NCI-H2227 (cell line): ENCODE measurements around the gene SLC6A3.

ENCODE experiments used
- DNase-seq: peaks from one replicate; lab custom pipeline; 2025; ENCODE audit not compliant: unreplicated experiment; lab: John Stamatoyannopoulos, UW

The SLC6A3 gene

GRCh38 chr5:1445313-1445688 is at the start of gene SLC6A3:
TSS of gene SLC6A3 (minus strand) at chr5:1445440. CDS start at chr5:1443197, 2,243 bp downstream.
- DNase-seq, result peak; percentile 65

GRCh38 chr5:1493941-1494340 is 48.7 kb upstream of the SLC6A3 start:
- no peak for DNase-seq

GRCh38 chr5:1493413-1493812 is 48.2 kb upstream of the SLC6A3 start:
- DNase-seq, result no peak

GRCh38 chr5:1492757-1493156 is 47.5 kb upstream of the SLC6A3 start:
- DNase-seq, result no peak

- DNase-seq, result no peak
Measured at GRCh38 chr5:1490376-1490775, 45.1 kb upstream of the SLC6A3 start.

GRCh38 chr5:1489754-1490153 is 44.5 kb upstream of the SLC6A3 start:
- no peak for DNase-seq

- no peak for DNase-seq
Measured at GRCh38 chr5:1488882-1489680, 43.8 kb upstream of the SLC6A3 start.

GRCh38 chr5:1487079-1487764 is 42.0 kb upstream of the SLC6A3 start:
- DNase-seq, result no peak

- no peak for DNase-seq
Measured at GRCh38 chr5:1486271-1486670, 41.0 kb upstream of the SLC6A3 start.

GRCh38 chr5:1485579-1486118 is 40.4 kb upstream of the SLC6A3 start:
- no peak for DNase-seq

- DNase-seq, result no peak
Measured at GRCh38 chr5:1484730-1485578, 39.7 kb upstream of the SLC6A3 start.

- no peak for DNase-seq
Measured at GRCh38 chr5:1483856-1484729, 38.9 kb upstream of the SLC6A3 start.

- DNase-seq, result no peak
Measured at GRCh38 chr5:1483064-1483463, 37.8 kb upstream of the SLC6A3 start.

- DNase-seq, result no peak
Measured at GRCh38 chr5:1481959-1482331, 36.7 kb upstream of the SLC6A3 start.

- DNase-seq, result no peak
Measured at GRCh38 chr5:1481266-1481958, 36.2 kb upstream of the SLC6A3 start.

GRCh38 chr5:1480806-1481205 is 35.6 kb upstream of the SLC6A3 start:
- no peak for DNase-seq

GRCh38 chr5:1480217-1480616 is 35.0 kb upstream of the SLC6A3 start:
- DNase-seq, result no peak

- peak; percentile 26 for DNase-seq
Measured at GRCh38 chr5:1479581-1480188, 34.4 kb upstream of the SLC6A3 start.

GRCh38 chr5:1479066-1479465 is 33.8 kb upstream of the SLC6A3 start:
- no peak for DNase-seq
